ENCODE data around the gene GPR18.

Gene GPR18, protein sequence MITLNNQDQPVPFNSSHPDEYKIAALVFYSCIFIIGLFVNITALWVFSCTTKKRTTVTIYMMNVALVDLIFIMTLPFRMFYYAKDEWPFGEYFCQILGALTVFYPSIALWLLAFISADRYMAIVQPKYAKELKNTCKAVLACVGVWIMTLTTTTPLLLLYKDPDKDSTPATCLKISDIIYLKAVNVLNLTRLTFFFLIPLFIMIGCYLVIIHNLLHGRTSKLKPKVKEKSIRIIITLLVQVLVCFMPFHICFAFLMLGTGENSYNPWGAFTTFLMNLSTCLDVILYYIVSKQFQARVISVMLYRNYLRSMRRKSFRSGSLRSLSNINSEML

DNA sequence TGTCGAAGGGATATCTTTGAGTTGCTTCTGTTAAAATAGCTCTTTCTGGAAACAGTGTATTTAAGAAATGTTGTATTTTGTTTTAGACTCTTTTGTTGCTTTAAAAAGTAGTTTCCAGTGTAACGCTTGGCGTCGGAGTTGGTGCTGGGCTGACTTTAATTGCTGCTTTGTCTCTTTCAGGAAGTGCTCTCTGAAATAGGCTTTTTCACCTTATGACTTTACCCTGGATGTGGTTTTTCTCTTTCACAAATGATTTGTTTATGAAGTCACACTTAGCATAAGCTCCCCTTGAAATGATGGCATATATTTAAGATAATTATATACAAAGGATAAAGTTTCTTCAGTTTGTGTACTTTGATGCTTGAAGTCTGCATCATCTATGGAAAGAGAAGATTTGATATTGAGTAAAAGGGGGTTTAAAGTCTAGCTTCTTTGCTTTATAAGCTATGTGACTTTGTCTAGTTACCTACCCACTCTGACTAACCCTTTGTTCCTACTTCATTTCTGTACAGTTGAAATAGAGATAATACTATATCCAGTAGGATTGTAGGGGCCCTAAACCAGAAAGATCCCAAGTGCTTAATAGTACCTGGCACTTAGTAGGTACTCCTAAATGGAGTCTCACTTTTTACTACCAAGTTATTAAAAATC is at the start of gene GPR18:
GPR18 (minus strand) TSS at position 170 of the 651 bp plus-strand sequence. CDS start 2,507 bp downstream, outside the sequence.
- no peak for DNase-seq (ENCODE audit: low read depth)

DNA sequence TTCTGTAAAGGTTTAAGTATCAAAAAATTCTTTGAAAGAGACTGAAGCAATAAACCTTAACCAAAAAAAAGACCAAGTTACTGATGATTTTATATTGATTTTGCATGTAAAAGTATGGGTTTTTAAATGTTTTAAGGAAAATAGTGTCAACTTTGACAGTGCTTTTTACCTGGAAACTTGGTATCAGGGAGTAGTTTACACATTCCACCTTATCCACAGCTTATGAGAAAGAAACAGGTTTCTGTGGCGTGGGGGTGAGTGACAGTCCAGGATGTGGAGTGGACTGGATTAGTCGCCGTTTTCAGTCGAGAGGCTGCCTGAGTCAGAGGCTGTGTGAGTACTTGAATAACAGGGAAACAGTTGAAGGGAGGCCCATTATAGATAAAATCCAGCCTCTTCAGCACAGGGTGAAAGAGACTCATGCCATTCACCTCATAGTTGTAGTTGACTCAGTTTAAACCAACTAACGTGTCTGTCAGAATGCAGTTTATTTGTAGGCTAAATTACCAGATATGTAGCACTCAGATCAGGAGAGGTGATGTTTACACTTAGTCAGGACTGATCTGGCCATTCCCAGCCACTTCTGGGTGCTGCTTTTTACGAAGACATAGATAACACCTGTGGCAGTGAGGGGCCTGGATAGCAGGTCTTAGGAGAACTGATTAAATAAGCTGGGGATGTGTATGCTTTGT is 49.6 kb upstream of the GPR18 start:
- no peak for DNase-seq (ENCODE audit: low read depth)

DNA sequence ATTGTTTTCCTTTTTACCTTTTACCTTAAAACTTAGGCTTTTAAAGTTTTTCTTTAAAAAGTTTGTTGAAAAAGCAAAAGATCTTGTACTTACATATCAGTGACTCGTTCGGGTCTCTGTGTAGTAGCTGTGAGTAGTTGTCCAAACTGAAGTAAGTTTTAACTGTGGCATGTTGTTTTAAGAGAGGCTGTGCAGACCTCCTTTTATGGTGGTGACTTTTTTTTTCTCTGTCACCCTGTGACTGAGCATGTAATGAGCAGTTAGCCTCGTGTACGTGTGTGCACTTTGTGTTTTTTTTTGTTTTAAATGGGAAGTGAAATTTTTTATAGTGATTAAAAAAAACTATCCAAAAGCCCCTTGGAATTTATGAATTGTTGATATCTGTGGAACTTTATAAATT is 49.1 kb upstream of the GPR18 start, which contains the start of gene GPR183:
GPR183 (minus strand) TSS at position 153 of the 400 bp plus-strand sequence. CDS start 11,254 bp downstream, outside the sequence.
- no peak for DNase-seq (ENCODE audit: low read depth)

DNA sequence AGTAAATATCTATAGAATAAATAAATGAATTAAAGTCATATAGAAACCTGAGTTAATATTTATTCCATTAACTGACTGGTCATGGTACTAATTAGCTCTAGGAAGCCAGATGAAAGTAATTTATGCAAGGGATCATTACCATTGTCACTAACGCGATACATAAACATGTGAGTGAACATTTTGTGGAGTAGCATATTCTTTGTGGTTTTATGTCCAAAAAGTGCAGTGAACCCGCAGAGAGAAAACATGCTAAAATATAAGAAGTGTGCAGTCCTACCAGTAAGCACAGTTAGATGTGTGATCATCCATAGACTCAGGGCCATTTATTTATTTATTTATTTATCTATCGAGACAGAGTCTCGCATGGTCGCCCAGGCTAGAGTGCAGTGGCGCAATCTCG is 47.4 kb upstream of the GPR18 start:
- DNase-seq (ENCODE audit: low read depth): no peak

DNA sequence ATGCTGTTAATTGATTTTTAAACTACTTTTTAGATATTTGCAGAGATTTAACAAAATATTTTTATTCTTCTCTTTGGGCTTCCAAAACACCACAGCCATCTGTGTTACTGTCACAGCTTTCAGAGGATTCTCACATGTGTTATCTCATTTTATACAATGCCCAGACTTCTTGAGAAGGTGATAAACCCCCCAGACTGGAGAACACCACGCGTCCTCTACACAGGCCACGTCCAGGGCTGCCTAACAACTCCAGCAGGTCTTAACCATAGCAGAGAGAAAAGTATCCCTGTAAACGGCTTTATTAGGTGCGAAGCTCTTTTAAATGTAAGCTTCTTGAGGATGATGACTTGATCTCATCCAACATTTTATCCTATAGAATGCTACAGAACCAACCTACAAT is 47.0 kb upstream of the GPR18 start:
- no peak for DNase-seq (ENCODE audit: low read depth)

DNA sequence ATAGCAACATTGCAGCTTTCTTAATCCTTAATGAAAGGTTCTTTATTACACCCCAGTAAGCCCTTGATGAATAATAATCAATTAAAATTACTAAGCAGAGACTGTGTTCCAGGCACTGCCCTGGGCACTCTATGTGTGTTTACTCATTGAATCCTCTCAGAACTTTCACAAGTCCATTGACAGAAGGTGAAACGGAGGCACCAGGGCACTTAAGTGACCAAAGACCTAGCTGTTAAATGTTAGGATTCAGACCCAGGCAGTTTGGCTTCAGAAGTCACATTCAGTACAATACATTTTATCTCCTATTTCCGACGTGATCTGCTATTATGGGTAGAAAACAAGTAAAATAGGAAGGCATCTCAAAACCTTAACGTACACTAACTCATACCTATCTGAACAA is 46.4 kb upstream of the GPR18 start:
- DNase-seq (ENCODE audit: low read depth): no peak

DNA sequence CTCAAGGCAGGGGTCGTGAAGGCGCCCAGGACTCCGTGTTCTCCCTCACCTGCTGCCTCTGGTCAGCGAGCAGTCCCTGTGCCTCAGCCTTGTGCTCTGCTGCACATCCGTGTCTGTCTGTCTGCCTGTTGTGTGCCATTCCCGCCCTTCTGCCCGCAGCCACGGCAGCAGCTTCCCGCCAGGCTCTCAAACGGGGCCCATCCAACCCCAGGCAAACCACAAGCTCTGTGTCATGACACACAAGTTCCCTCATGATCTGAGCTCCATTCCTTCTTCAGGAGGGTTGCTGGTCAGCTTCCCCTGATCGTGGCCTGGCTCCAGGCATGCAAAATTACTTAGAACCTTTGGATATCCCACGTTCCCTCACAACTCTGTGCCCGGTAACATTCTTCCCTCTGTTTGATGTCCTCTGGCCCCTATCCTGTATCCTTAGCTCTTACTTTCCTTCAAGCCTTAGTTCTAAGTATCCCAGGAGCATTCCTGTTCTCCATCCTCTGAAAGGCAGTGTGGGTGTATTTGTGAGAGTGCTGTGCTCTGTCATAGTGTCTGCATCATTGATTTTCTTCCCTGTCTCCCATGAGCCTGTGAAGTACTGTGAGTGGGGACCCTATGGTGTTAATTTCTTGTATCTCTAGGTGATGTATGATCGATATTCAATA is 45.8 kb upstream of the GPR18 start:
- no peak for DNase-seq (ENCODE audit: low read depth)

DNA sequence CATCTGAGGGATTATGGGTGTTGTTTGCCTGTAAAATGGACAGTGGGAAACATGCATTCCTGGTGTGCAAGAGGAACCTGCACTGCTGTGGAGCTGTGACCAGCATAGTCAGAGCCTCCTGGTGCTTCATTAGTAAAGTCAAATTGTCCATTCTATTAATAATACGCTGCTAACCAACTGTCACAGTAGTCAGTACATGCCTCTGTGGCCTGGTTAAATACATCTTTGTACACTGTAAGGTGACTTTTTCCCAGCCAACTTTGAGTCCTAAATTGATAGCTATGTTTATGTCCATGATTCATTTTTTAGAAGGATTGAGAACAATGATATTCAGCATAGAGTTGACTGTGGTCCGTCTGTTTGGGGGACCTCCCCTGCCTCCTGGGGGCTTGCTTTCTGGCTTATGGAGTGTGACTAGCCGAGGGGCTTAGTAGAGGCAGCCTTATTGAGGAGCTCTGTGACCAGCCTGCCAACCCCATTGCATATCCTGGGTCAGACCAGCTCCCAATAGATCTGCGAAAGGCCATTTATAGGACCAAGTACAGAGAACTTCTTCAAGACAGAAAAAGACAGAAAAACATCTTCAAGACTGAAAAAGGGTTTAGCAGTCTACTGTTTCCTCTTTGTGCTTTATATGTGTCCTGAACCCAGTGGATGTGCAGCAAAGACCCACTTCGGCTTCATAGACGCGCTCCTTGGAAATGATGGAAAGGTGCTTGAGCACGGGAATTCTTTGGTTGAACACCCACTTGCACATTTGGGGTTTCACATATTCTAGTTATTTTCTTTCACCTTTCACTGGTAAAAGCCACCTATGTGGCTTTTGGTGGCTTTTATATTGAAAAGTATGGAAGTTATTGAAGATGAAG is 44.7 kb upstream of the GPR18 start:
- no peak for DNase-seq (ENCODE audit: low read depth)

DNA sequence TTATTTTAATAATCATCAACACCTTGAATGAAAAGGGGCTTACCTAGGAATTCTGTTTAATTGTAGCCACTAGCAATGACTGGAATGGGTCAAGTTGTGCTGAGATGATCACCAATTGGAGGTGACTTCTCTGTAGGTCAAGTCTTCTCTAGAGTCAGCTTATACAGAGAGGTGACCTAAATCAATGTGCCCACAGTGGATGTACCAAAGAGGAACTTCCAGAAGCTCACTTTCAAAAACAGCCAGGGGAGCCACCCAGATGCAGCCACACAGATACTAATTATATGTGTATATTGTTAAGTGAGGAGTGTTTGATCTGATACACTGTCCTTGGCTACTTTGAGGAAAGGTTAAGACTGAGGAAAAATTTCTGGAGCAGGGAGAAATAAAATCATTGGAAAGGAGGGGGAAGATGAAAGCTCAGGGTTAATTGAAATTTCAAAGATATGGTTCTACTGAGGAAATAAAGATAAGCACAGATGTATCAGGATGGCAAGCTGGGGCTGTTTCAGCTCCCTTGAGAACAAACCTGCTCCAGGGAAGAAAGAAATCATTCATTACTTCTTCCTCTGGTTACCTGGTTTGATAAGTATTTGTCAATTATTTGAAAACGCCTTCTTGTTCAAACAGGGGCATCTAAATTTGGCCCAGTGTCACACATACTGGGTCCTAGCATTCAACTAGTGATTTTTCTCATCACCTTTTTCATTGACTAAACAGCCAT is 43.9 kb upstream of the GPR18 start:
- DNase-seq (ENCODE audit: low read depth): no peak

DNA sequence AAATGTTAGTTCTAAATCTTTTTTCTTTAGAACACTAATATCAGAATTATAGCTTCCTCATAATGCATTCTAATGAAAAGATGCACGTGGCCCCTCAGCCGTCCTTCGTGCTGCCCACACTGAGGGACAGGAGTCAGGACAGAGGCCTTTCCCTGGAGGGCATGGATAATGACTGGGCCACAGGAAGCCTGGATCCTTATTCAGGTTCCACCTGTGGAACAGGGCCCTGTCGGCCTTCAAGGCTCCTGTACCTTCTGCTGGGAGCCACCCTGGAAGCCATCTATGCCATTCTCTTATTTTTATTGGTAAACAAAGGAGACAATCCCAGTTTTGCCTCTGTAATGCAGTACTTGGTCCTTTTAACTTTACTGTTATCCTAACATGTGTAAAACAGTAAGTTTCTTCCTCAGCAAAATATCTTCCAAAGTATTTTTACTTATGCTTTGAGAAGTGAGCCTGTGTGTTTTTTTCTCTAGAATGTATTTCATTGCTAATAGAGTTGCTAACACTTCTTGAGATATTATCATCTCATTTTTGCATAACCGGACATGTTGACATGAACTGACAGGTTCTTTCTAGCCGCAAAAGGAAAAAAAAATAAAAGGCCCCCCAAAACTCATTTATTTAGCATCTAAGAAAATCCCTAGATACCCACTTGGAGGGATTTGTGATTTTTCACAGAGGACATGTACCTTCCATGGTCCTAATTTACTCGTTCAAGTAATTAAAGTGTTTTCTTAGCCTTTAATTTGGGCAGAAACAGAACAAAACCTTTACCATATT is 43.1 kb upstream of the GPR18 start:
- DNase-seq (ENCODE audit: low read depth): no peak

DNA sequence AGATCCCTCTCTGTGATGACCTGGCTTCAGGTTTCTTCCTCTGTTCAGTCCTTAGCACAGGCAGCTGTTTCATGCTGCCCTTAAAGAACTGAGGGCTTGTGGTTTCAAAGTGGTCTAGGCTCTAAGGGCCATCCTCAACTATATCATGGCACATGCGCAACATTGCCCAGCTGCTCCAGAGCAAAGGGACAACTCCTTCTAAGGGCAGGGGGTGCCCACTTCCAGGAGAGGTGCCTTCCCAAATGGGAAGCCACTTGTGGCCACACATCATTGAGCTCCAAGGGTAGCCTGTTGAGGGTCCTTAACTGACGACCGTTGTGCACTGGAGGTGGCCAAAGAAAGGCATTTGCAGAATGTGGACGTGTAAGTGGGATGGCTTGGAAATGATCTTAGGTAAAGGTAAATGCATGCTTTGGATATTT is 41.8 kb upstream of the GPR18 start:
- DNase-seq (ENCODE audit: low read depth): no peak

DNA sequence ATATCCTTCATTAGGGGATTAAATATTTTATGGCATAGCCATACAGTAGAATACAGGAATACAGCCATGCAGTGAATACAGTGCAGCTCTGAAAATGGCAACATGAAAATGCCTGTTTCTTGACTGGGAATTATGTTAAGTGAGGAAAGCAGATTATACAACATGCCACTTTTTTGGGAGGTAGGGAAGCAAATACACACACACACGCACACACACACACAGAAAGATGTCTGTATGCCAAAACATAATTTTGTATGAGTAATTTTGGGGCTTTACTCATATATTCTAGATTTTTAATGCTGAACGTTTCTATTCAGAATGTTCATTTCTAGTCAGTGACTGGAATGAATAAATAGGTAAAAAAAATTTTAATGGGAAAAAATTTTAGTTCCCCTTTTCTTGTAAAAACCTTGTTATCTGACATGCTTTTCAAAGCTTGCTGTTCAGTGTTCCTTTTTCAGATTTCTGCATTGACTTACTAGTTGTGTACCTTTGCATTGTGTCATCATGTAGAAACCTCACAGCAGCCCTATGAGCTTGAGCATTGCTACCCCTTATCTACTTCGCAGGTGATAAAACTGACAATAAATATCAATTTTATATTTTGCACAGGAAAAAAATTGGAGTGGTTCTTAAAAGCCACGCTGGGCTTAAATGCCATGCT is 41.2 kb upstream of the GPR18 start:
- DNase-seq (ENCODE audit: low read depth): no peak

DNA sequence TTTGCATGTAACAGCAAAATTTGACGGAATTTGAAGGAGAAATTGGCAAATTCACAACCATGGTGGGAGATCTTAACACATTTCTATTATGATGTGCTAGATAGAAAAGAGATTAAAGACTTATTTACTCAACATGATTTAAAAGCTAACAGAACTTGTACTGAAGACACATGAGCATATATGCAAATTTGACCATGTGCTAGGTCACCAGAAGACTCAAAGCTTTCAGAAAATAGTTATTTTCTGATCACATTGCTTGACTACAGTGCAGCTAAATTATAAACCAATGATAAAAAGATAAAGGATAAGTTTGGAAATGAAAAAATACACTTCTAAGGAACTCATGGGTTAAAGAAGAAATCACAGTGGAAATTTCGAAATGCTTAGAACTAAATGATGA is 39.9 kb upstream of the GPR18 start:
- DNase-seq (ENCODE audit: low read depth): no peak

DNA sequence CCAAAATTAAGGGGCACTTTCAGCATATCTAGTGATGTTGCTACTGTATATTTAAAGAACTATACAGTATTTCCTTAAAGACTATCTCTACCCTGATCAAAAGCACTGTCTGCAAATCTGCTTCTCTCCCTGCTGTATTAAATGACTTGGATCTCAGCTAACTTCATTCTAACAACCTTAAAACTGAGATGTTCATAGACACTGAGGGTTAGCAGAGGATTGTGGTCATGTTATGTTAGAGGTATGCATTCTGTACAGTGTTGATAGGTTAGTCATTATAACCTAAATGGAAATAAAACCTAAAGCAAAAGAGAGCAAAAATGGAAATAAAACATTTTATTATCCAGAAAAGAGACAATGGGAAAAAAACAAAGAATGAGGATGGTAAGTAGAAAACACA is 39.2 kb upstream of the GPR18 start:
- DNase-seq (ENCODE audit: low read depth): no peak

DNA sequence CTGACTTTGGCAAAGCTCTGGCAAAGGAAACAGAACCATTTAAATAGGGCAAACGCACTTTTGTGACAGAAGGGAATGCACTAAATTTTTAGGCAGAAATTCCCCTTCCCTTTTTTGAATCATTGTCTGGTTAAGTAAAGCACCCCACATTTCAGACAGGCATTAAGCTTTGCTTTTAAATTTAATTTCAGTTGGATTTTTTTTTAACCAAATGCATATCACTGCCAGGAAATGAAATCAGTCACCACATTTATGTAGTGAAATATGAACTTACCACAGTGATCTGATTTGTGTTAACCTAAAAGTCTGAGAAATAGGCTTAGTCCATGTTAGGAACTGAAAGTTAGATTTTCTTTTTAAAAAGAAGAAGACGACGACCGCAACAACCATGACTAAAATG is 38.2 kb upstream of the GPR18 start:
- DNase-seq (ENCODE audit: low read depth): no peak

DNA sequence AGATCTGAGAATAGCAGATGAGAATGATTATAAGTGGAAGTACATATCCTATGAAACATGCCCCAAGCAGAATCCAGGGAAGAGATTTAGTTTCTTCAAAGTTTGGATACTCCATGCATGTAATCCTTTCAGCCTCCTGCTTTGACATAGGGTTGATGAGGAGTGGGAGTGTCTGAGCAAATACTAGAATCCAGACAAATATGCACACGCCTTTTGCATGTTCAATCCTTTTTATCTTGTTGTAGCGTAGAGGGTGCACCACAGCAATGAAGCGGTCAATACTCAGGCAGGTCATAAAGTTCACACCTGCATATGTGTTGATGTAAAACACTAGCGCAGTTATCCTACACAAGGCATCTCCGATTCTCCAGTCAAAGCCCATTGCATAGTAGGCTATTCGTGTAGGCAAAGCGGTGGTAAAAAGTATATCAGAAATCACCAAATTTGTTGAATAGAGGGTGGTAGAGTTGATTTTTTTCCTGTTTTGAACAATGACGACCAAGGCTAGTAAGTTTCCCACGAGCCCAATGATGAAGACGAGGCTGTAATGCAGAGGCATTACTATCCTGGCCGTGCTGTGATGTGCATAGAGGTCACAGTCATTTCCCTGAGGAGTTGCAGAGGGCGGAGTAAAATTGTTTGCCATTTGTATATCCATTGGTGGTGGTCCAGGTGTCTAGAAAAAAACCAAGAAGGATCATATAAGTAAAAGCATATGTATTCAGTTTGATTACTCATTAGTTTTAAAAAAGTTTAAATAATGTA is 37.5 kb upstream of the GPR18 start:
- no peak for DNase-seq (ENCODE audit: low read depth)

DNA sequence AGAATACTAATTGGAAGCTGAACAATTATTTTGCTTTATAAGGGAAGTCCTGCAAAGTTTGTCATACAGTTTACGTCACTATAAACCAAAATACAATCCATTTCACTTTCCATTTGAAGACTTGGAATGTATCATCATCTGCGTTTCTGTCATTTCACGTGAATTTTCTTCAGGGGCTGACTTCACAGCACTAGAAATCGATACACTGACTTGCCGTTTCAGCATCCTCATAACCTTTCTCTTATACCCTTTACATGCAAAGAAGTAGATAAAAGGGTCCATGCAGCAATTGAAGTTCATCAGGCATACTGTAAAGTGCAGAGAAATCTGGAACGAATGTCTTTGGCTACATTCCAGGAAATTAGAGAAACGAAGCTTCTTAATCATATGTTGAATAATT is 36.8 kb upstream of the GPR18 start:
- no peak for DNase-seq (ENCODE audit: low read depth)

DNA sequence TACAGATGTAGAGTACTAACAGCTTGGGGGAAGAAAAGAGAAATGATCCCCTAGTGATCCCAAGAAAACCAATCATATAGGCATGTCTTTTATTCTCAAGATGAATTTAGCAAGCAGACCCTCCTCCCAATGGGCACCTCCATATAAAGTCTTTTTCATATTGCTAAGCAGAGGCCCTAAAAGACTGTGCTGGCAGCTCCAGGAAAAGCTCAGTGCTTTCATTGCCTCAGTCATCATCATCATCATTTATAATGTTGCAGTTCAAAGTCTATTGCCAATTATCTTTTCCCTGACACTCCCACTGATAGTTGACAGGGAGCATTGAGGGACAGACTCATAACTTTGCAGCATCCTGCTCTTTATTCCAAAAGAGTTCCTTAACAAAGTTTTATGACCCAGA is 36.0 kb upstream of the GPR18 start:
- DNase-seq (ENCODE audit: low read depth): no peak

DNA sequence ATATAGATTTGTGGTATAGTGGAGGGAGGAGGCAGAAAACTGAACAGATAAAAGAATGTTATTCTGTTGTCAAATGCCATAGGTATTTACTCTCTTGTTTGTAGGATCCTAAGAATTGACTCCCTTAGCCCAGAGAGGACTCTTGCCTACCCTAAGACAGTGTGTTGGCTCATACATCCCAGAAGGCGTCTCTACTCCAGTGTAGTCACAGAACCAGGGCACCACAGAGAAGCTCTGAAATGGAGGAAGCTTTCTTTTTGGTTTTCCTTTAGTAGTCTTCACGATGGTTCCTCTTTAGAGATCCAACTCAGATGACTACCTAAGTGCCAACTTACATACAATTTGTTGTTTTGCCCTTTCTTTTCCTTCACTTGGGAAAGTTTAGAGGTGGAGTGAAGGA is 35.0 kb upstream of the GPR18 start:
- DNase-seq (ENCODE audit: low read depth): no peak
